HG03558 (cell line): ENCODE results near the gene HNF4A.
"Not testable (repeated sequence)": the region's sequence is repeated elsewhere in the genome, so short reads cannot be mapped to it uniquely, and the experiment has no call there.

Experiments used
- ATAC-seq: cut with Tn5 transposase; IDR thresholded peaks from one replicate; pipeline ENCODE4 v1.9.1; 2021; ENCODE audit warnings: moderate number of reproducible peaks; ENCODE audit not compliant: unreplicated experiment; ENCODE audit errors: extremely low read depth

HNF4A gene

DNA sequence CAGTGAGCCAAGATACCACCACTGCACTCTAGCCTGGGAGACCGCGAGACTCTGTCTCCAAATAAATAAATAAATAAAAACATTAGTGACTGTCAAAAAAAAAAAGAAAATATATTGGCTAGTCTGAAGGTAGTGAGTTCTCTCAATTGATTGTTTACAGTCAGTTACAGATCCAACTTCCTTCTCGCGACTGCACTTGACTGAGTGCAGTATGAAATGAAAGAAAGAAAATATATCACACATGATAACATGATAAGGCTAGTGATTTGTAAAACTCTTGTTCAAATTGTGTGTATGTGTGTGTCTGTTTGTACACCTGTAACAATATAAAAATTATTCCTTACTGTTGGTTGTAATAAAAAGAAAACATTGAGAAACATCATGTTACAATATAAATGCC is 10.8 kb upstream of the HNF4A start:
- ATAC-seq, result no peak

DNA sequence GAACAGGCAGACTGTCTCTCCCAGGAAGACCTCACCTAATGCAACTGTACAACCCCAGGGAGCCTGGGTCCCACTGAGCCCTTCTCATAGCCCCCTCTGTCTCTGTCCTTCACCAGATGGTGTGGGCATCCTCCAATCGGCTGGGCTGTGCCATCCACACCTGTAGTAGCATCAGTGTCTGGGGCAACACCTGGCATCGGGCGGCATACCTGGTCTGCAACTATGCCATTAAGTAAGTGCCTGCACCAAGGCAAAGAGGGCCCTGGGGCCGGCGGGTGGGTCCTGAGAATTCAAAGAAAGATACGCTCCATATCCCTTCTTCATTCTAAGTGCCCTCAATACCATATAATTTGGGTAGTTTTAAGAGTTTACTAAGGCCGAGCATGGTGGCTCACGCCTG is 10.4 kb upstream of the HNF4A start:
- no peak for ATAC-seq

DNA sequence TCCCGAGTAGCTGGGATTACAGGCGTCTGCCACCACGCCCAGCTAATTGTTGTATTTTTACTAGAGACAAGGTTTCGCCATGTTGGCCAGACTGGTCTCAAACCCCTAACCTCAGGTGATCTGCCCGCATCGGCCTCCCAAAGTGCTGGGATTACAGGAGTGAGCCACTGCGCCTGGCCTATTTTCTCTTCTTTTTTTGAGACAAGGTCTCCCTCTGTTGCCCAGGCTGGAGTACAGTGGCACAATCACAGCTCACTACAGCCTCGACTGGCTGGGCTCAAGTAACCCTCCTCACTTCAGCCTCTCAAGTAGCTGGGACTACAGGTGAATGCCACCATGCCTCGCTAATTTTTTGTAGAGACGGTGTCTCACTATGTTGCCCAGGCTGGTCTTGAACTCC is 9.6 kb upstream of the HNF4A start:
- not testable (repeated sequence) for ATAC-seq

DNA sequence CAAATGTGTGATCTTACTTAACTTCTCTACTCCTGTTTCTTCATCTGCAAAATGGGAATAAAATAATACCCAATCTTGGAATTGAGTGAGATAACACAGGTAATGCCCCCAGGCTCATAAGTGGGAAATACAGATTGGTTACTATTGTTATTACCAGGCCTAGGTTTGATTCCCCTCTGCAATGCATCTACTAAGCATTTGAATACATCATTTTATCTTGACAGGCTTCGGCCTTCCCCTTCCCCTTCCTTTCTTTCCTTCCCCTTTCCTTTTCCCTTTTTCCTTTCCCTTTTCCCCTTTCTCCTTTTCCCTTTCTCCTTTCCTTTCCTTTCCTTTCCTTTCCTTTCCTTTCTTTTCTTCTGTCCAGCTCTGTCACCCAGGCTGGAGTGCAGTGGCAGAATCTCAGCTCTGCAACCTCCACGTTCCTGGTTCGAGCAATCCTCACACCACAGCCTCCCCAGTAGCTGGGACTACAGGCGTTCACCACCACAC is 7.3 kb upstream of the HNF4A start:
- no peak for ATAC-seq

- no peak for ATAC-seq
These were observed 6.2 kb upstream of the HNF4A start for GRCh38 chr20:44349349-44349748.

DNA sequence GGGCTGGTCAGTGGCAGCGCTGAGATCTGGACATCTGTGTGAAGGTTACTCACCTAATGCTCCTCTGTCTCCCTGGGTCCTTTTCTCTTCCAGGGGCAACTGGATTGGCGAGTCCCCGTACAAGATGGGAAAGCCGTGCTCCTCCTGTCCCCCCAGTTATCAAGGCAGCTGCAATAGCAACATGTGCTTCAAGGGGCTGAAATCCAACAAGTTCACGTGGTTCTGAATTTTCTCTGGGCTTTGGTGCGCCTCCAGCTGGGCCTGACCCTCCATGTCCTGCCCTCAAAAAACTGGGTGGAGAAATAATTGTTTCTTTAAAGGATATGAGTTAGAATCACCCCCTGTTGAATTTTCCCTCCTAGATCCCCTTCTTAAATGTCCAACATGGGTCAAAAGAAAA is 4.9 kb upstream of the HNF4A start:
- ATAC-seq, result no peak

DNA sequence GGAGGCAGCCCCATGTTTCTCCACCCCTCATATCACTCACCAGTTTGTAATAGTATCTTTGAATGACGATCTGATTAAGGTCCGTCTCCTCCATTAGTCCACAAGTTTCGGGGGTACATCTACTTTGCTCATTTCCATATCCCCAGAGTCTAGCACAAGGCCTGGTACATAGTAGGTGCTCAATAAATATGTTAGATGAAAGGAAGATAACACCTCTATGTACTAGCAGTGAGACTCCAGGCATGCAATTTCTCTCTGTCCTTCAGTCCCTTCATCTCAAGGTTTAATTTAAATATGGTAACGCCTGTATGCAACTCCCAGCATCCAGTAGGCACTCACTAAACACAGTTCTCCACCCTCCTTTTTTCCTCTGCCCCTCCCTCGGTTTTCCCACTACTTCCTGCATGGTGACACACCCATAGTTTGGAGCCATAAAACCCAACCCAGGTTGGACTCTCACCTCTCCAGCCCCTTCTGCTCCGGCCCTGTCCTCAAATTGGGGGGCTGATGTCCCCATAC is 461 bp upstream of the HNF4A start:
- ATAC-seq, result no peak

- ATAC-seq, result no peak
These were observed 839 bp downstream of the HNF4A start for GRCh38 chr20:44356353-44356723.

- ATAC-seq, result no peak
These were observed 1.5 kb downstream of the HNF4A start for GRCh38 chr20:44357020-44357419.

DNA sequence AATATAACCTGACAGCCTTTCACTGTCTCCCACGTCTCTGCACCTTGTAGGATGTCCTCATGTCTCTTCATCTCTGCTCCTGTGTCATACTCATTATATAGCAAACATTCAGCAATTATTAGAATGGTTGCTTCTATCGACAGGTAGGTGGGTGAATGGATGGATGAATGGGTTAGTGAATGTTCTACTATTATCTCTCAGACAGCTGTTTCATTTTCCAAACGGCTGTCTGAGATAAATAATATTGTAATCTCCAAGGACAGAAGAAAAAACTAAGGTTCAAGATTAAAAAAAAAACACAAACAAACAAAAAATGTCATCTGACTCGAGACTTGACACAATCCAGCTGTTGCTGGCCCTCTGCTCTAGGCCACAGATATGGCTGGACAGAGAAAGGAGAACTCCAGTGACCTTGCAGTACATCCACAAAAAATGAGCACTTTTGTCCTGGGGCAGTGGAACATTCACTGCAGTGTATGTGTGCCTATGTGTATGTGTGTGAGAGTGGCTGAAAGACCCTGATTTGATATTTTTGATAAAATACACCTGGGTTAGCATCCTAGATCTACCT is 2.1 kb downstream of the HNF4A start:
- ATAC-seq, result no peak

DNA sequence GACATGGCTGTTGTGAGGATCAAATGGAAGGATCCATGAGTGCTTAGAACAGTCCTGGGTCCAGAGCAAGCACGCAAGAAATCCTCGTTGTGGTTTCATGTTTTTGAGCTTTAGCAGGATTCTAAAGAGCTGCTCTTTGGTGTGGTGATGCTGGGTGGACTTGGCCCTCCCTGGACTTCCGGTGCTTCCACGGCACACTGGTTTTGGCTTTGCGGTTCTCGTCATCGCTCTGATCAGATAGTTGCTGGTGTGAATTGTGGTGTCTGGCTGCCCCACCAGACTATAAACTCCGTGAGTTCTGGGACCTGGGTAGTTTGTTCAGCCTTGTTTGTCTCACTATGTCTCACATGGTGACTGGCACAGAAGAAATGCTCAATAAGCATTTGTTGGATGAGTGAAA is 3.3 kb downstream of the HNF4A start:
- ATAC-seq, result no peak

DNA sequence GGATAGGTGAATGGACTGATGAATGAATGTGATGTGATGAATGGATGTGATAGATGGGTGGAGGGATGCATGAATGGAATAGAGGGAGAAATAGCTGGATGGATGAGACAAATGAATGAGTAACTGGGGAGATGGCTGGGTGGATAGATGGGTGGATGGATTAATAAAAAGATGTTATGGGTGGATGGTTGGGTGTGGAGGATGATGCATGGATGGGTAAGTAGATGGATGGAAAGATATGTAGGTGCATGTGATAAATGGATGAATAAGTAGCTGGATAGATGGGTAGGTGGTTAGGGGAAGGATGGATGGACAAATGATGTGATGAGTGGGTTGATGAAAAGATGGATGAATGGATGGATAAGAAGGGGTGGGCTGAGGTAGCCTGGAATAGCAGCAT is 4.7 kb downstream of the HNF4A start:
- no peak for ATAC-seq

DNA sequence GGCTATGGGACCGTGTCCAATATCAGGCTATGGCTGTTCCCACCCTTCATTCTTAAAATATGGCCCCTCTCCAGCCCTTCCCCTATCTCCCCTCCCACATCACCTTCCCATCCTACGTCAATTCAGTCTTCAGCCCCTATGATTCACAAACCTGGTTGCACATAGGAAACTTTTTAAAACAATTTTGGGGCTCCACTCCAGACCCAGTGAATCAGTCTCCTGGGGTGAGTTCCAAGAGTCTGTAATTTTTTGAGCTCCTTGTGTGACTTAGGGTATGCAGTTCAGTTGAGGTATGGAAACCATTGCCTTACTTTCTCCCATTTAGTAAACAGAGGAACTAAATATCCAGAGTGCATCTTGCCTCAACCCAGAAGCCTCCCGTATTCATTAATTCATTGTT is 5.5 kb downstream of the HNF4A start:
- no peak for ATAC-seq

- no peak for ATAC-seq
These were observed 7.0 kb downstream of the HNF4A start for GRCh38 chr20:44362466-44362940.

DNA sequence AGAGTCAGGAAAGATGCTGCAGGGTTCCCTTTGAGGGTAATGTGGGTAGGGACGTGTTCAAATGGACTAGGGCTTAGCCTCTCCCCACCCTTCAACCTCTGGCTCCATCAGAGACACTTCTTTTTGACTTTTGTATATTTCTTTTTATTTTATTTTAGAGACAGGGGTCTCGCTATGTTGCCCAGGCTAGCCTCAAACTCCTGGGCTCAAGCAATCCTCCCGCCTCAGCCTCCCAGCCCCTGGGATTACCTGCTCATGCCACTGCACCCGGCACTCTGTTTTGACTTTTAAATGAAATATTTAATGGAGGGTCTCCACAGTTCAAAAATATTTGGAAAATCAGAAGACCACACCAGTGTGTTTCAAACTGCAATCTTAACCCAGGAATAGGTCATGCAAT is 8.6 kb downstream of the HNF4A start:
- no peak for ATAC-seq

DNA sequence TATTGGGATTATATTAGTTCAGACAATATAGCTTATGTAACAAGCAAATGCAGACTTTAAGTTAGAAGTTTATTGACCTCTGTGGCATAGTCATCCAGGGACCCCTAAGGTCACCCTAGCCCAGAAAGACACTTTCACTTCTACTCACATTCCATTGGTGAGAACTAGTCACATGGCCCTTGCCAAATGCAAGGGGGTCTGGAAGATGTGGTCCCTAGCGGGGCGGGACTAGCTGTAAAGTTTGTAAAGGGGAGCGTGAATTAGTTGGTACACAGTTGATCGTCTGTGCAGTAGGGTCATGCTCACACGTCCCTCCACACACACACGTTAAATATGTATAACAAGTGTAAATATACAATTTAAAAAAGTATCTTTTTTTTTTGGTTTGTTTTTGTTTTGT is 9.3 kb downstream of the HNF4A start:
- ATAC-seq, result no peak

- no peak for ATAC-seq
These were observed 12.2 kb downstream of the HNF4A start for GRCh38 chr20:44367746-44368145.

GRCh38 chr20:44370639-44371218 is 15.2 kb downstream of the HNF4A start:
- no peak for ATAC-seq

GRCh38 chr20:44382641-44383040 is 27.1 kb downstream of the HNF4A start:
- ATAC-seq, result no peak

GRCh38 chr20:44384423-44385027 is 29.0 kb downstream of the HNF4A start:
- ATAC-seq, result no peak

DNA sequence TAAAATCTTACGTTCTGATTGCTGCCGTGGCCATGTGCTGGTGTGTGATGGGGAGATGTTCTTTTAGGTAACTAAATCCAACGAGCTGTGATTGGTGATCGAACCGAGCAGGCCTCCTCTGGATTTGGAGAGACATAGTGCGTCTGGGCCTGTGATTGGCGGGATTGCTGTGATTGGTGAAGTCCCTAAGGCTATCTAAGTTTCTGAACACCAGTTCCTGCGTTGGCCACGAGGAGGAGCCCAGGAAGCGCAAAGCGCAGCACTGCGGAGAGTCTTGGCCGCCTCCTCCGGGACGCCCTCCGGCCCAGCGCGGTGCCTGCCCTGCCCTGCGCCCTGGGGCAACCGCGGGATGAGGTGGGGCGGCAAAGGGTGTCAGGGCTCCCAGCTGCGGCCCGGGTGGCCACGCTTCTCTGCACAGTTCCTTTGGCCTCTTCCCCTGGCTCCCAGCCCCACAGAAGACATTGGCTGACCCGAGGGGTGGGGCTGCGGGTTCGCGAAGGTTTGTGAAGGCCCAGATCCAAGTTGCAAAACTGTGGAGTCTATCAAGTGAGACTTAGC is 33.0 kb downstream of the HNF4A start:
- ATAC-seq, result no peak
